Caco-2 (cell line): ENCODE measurements around the gene ASAP2. TPM values are rescaled to one million over a fixed set of nuclear protein-coding genes. Genes with fewer than 3 reads are reported as not detected.

ENCODE experiments used
- BruUV-seq: library from RNA; stranded (reverse); fragments of 400-500 nt; replicated peaks from 2 replicates; lab custom pipeline; 2021; lab: Mats Ljungman, UMichigan
- CTCF ChIA-PET: fragments of 300-600 bp; sonication (Branson Sonifier 250); formaldehyde crosslinking; loops from one replicate; lab custom pipeline; 2022; ENCODE audit warnings: antibody characterized with exemption; lab: Charles Lee
- POLR2A ChIA-PET: fragments of 300-600 bp; sonication (Branson Sonifier 250); formaldehyde crosslinking; loops from one replicate; lab custom pipeline; 2022; ENCODE audit warnings: antibody characterized with exemption; lab: Charles Lee
- DNase-seq, 2 experiments: peaks; one replicate each; pipeline versions ENCODE4 v3.0.0 to v3.0.0-alpha.2; 2020 to 2022
- H3K27me3 ChIP-seq: replicated peaks from 2 replicates; pipeline ENCODE4 v1.6.0; 2011; ENCODE audit warnings: low read length; ENCODE audit not compliant: control insufficient read depth, insufficient read depth
- H3K36me3 ChIP-seq: 2 replicates; pipeline ENCODE4 v1.5.1; 2011; ENCODE audit warnings: low read length; ENCODE audit not compliant: control insufficient read depth, insufficient read depth
- H3K4me1 ChIP-seq: fragments of 250-450 bp; sonication (Bioruptor Pico); 2 replicates; pipeline ENCODE4 v1.5.1; 2020; ENCODE audit warnings: mild to moderate bottlenecking
- H3K4me3 ChIP-seq: 2 replicates; pipeline ENCODE4 v1.5.1; 2011; ENCODE audit warnings: low read depth, mild to moderate bottlenecking, control low read depth, low read length
- H3K9me3 ChIP-seq: fragments of 250-450 bp; sonication (Bioruptor Pico); 2 replicates; pipeline ENCODE4 v1.5.1; 2020; ENCODE audit warnings: mild to moderate bottlenecking, moderate library complexity
- H3K27ac Mint-ChIP-seq: one replicate; pipeline ENCODE4 v1.8.0; 2022; ENCODE audit warnings: mixed read lengths; ENCODE audit not compliant: unreplicated experiment
- H3K27me3 Mint-ChIP-seq: one replicate; pipeline ENCODE4 v1.8.0; 2022; ENCODE audit warnings: mixed read lengths; ENCODE audit not compliant: insufficient read depth, unreplicated experiment
- H3K36me3 Mint-ChIP-seq: one replicate; pipeline ENCODE4 v1.8.0; 2022; ENCODE audit warnings: mild to moderate bottlenecking, mixed read lengths; ENCODE audit not compliant: insufficient read depth, unreplicated experiment
- H3K4me1 Mint-ChIP-seq: one replicate; pipeline ENCODE4 v1.8.0; 2022; ENCODE audit warnings: low read depth, mixed read lengths; ENCODE audit not compliant: unreplicated experiment
- H3K4me3 Mint-ChIP-seq: one replicate; pipeline ENCODE4 v1.8.0; 2022; ENCODE audit warnings: mild to moderate bottlenecking, moderate library complexity, mixed read lengths; ENCODE audit not compliant: unreplicated experiment
- H3K9me3 Mint-ChIP-seq: one replicate; pipeline ENCODE4 v1.8.0; 2022; ENCODE audit warnings: mixed read lengths; ENCODE audit not compliant: unreplicated experiment
- CTCF ChIP-seq, 2 experiments: fragments of 200-600 bp in 1 of 2; IDR thresholded peaks; 1 replicate in 1 of 2; 2 replicates in 1 of 2; pipeline versions ENCODE4 v1.5.1 to v1.8.0; 2011 to 2022; ENCODE audit warnings: antibody characterized with exemption in 1 of 2, control low read depth in 1 of 2, inconsistent platforms in 1 of 2, low read depth in 1 of 2, low read length in 1 of 2, mild to moderate bottlenecking in 1 of 2, moderate library complexity in 1 of 2; ENCODE audit not compliant: insufficient read depth in 1 of 2, severe bottlenecking in 1 of 2, unreplicated experiment in 1 of 2
- intact Hi-C: fragments of 100-400 bp; cut with micrococcal nuclease; formaldehyde crosslinking; loops from one replicate; pipeline ENCODE4 v1.10.0; 2022; ENCODE audit not compliant: unreplicated experiment
- total RNA-seq: library from RNA; stranded (reverse); gene quantifications from 2 replicates; pipeline ENCODE4 v1.2.3, GENCODE V29; 2022

ASAP2 gene
- total RNA-seq, 1 experiment from 2014 or later: 25.6 TPM

GRCh38 chr2:9178904-9179571 is 27.6 kb upstream of the ASAP2 start:
- TF ChIP-seq CTCF (IDR thresholded peaks at IDR 0.05; ENCODE audit: insufficient read depth in 1 of 2, low read depth in 1 of 2, low read length in 1 of 2, severe bottlenecking in 1 of 2, unreplicated experiment in 1 of 2): no peak
- peaks cover 12% of the 10 kb centered on the region for H3K36me3 Mint-ChIP-seq
- DNase-seq: peak; percentile 51 to 69
- H3K4me3 Mint-ChIP-seq: peak overlapping the region; percentile 72
- Histone ChIP-seq H3K36me3 (no peaks in the 10 kb centered on the region), H3K27me3 (no peaks in the 10 kb centered on the region), H3K4me3 (no peak overlapping the region), H3K4me1 (peaks cover 44% of the 10 kb centered on the region), H3K9me3 (no peaks in the 10 kb centered on the region)
- H3K27ac Mint-ChIP-seq: peak overlapping the region; percentile 99
- CTCF ChIA-PET: interaction anchor here (0.5 to 2.1 kb wide), 4 partner anchors 11 to 765 kb away, joined by 3 to 9 read pairs (median 4); no protein-coding TSS in a partner anchor
- intact Hi-C loops: loop anchor here (1.0 kb wide), 5 partner anchors 11 to 154 kb away; partner anchors contain the start of gene ASAP2
- POLR2A ChIA-PET: interaction anchor here (1.0 kb wide), 1 partner anchor 11 kb away, joined by 3 read pairs; no protein-coding TSS in a partner anchor
- H3K27me3 Mint-ChIP-seq: no peaks in the 10 kb centered on the region
- peaks cover 44% of the 10 kb centered on the region for H3K4me1 Mint-ChIP-seq
- BruUV-seq: no TSS peak
- peaks cover 11% of the 10 kb centered on the region for H3K9me3 Mint-ChIP-seq

GRCh38 chr2:9179572-9180201 is 26.9 kb upstream of the ASAP2 start:
- TF ChIP-seq CTCF (IDR thresholded peaks at IDR 0.05; ENCODE audit: insufficient read depth in 1 of 2, low read depth in 1 of 2, low read length in 1 of 2, severe bottlenecking in 1 of 2, unreplicated experiment in 1 of 2): no peak
- no peaks in the 10 kb centered on the region for H3K27me3 ChIP-seq
- peak in 1 of 2 experiments; percentile 53 for DNase-seq
- CTCF ChIA-PET: interaction anchor here (1.4 kb wide), 1 partner anchor 26 kb away, joined by 4 read pairs; no protein-coding TSS in a partner anchor
- intact Hi-C loops: no loop called here
- Mint-ChIP-seq H3K9me3 (peaks cover 11% of the 10 kb centered on the region), H3K36me3 (peaks cover 12% of the 10 kb centered on the region), H3K27me3 (no peaks in the 10 kb centered on the region), H3K4me1 (peaks cover 47% of the 10 kb centered on the region), H3K4me3 (peak overlapping the region; percentile 72), H3K27ac (peak overlapping the region; percentile 99)
- BruUV-seq: no TSS peak
- no peak overlapping the region for H3K4me3 ChIP-seq
- no peaks in the 10 kb centered on the region for H3K9me3 ChIP-seq
- POLR2A ChIA-PET: interaction anchor here (1.0 kb wide), 1 partner anchor 12 kb away, joined by 3 read pairs; no protein-coding TSS in a partner anchor
- no peaks in the 10 kb centered on the region for H3K36me3 ChIP-seq
- H3K4me1 ChIP-seq: peaks cover 51% of the 10 kb centered on the region

- Mint-ChIP-seq H3K4me3 (no peak overlapping the region), H3K27me3 (no peaks in the 10 kb centered on the region), H3K27ac (peak overlapping the region; percentile 17), H3K36me3 (no peaks in the 10 kb centered on the region), H3K4me1 (peaks cover 28% of the 10 kb centered on the region), H3K9me3 (peaks cover 11% of the 10 kb centered on the region)
- intact Hi-C loops: no loop called here
- Histone ChIP-seq H3K4me3 (no peak overlapping the region), H3K27me3 (no peaks in the 10 kb centered on the region), H3K9me3 (no peaks in the 10 kb centered on the region), H3K36me3 (no peaks in the 10 kb centered on the region), H3K4me1 (peaks cover 25% of the 10 kb centered on the region)
- DNase-seq: no peak
- ChIA-PET POLR2A (no interaction called here), CTCF (no interaction called here)
- TF ChIP-seq CTCF (IDR thresholded peaks at IDR 0.05; ENCODE audit: insufficient read depth in 1 of 2, low read depth in 1 of 2, low read length in 1 of 2, severe bottlenecking in 1 of 2, unreplicated experiment in 1 of 2): no peak
- BruUV-seq: no TSS peak
Observed at GRCh38 chr2:9184361-9184760, 22.3 kb upstream of the ASAP2 start.
